ENCODE results near the gene EXOC6B.

DNA sequence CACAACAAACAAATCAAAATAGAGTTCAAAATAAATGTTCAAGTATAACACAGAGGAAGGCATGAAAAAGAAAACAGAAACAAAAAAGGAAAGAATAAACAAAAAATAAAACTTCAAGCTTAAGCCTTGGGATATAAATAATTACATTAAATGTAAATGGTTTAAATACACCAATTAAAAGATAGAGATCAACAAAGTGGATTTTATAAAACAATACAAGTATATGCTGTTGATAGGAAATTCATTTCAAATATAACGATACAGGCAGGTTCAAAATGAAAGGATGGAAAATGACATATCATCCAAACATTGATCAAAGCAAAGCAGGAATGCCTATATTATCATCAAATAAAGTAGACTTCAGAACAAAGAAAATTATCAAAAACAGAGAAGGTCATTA is 16.7 kb downstream of the EXOC6B start:
- TF ChIP-seq POLR2AphosphoS5 (IDR thresholded peaks at IDR 0.05; ENCODE audit: borderline replicate concordance, low read depth, low read length), result no peak
- TF ChIP-seq EZH2 (IDR thresholded peaks at IDR 0.05), result no peak
- TF ChIP-seq FOXP2 (optimal IDR thresholded peaks at IDR 0.05; ENCODE audit: control extremely low read depth, extremely low read length, insufficient read depth), result no peak

Data from SK-N-MC (cell line).